NT2/D1 (cell line): ENCODE measurements around the gene USP6NL.

Experiments
- DNase-seq: peaks from one replicate; pipeline ENCODE4 v3.0.0-alpha.2; 2011; ENCODE audit warnings: low read depth, low spot score
- H3K27me3 ChIP-seq: 2 replicates; pipeline ENCODE4 v1.6.0; 2011; ENCODE audit warnings: mild to moderate bottlenecking; ENCODE audit not compliant: insufficient read length, insufficient read depth
- H3K36me3 ChIP-seq: 2 replicates; pipeline ENCODE4 v1.6.1; 2011; ENCODE audit warnings: mild to moderate bottlenecking, low read length, mixed read lengths; ENCODE audit not compliant: insufficient read depth, insufficient read length
- H3K4me1 ChIP-seq: 2 replicates; pipeline ENCODE4 v1.5.1; 2011; ENCODE audit not compliant: insufficient read depth, insufficient read length
- H3K4me3 ChIP-seq: 2 replicates; pipeline ENCODE4 v1.5.1; 2011; ENCODE audit warnings: low read depth; ENCODE audit not compliant: insufficient read length
- H3K9ac ChIP-seq: 2 replicates; pipeline ENCODE4 v1.6.0; 2011; ENCODE audit warnings: low read depth; ENCODE audit not compliant: insufficient read length
- H3K9me3 ChIP-seq: 2 replicates; pipeline ENCODE4 v1.5.1; 2011; ENCODE audit warnings: mild to moderate bottlenecking, low read length; ENCODE audit not compliant: insufficient read depth
- SUZ12 ChIP-seq: IDR thresholded peaks from 2 replicates; pipeline ENCODE4 v1.6.1; 2011; ENCODE audit not compliant: insufficient read length, insufficient read depth; ENCODE audit errors: extremely low read depth
- YY1 ChIP-seq: IDR thresholded peaks from 2 replicates; pipeline ENCODE4 v1.6.1; 2011; ENCODE audit not compliant: insufficient read length, insufficient read depth
- ZNF274 ChIP-seq: IDR thresholded peaks from 2 replicates; pipeline ENCODE4 v1.6.1; 2011; ENCODE audit warnings: mild to moderate bottlenecking, low read depth, low read length

Gene USP6NL

GRCh38 chr10:11573497-11573896, 38.0 kb downstream of the USP6NL start:
- Histone ChIP-seq H3K9ac (no peak overlapping the region), H3K36me3 (no peaks in the 10 kb centered on the region), H3K9me3 (no peaks in the 10 kb centered on the region), H3K4me3 (no peak overlapping the region), H3K27me3 (no peaks in the 10 kb centered on the region), H3K4me1 (no peaks in the 10 kb centered on the region)
- TF ChIP-seq YY1 = no peak
- no peak for TF ChIP-seq SUZ12
- TF ChIP-seq ZNF274 = no peak
- DNase-seq = no peak

GRCh38 chr10:11570751-11571150, 40.7 kb downstream of the USP6NL start:
- Histone ChIP-seq H3K9ac (no peak overlapping the region), H3K9me3 (no peaks in the 10 kb centered on the region), H3K4me3 (no peak overlapping the region), H3K27me3 (no peaks in the 10 kb centered on the region), H3K36me3 (no peaks in the 10 kb centered on the region), H3K4me1 (no peaks in the 10 kb centered on the region)
- TF ChIP-seq ZNF274 (no peak), YY1 (no peak), SUZ12 (no peak)
- DNase-seq = no peak

- Histone ChIP-seq H3K4me1 (no peaks in the 10 kb centered on the region), H3K9ac (no peak overlapping the region), H3K4me3 (no peak overlapping the region), H3K27me3 (no peaks in the 10 kb centered on the region), H3K9me3 (no peaks in the 10 kb centered on the region), H3K36me3 (no peaks in the 10 kb centered on the region)
- no peak for DNase-seq
- TF ChIP-seq YY1 = no peak
- TF ChIP-seq ZNF274 = no peak
- no peak for TF ChIP-seq SUZ12
Measured at GRCh38 chr10:11569471-11569870, 42.0 kb downstream of the USP6NL start.

GRCh38 chr10:11568578-11568977, 42.9 kb downstream of the USP6NL start:
- Histone ChIP-seq H3K9me3 (no peaks in the 10 kb centered on the region), H3K27me3 (no peaks in the 10 kb centered on the region), H3K9ac (no peak overlapping the region), H3K4me1 (no peaks in the 10 kb centered on the region), H3K4me3 (no peak overlapping the region), H3K36me3 (no peaks in the 10 kb centered on the region)
- no peak for DNase-seq
- TF ChIP-seq SUZ12 = no peak
- no peak for TF ChIP-seq ZNF274
- no peak for TF ChIP-seq YY1

GRCh38 chr10:11564741-11565140, 46.7 kb downstream of the USP6NL start:
- TF ChIP-seq SUZ12 (no peak), ZNF274 (no peak), YY1 (no peak)
- Histone ChIP-seq H3K4me3 (no peak overlapping the region), H3K9ac (no peak overlapping the region), H3K4me1 (no peaks in the 10 kb centered on the region), H3K27me3 (no peaks in the 10 kb centered on the region), H3K36me3 (no peaks in the 10 kb centered on the region), H3K9me3 (no peaks in the 10 kb centered on the region)
- no peak for DNase-seq

- TF ChIP-seq SUZ12 = no peak
- no peak for TF ChIP-seq ZNF274
- no peak for TF ChIP-seq YY1
- Histone ChIP-seq H3K4me3 (no peak overlapping the region), H3K36me3 (no peaks in the 10 kb centered on the region), H3K9ac (no peak overlapping the region), H3K4me1 (no peaks in the 10 kb centered on the region), H3K9me3 (no peaks in the 10 kb centered on the region), H3K27me3 (no peaks in the 10 kb centered on the region)
- no peak for DNase-seq
Measured at GRCh38 chr10:11563936-11564335, 47.5 kb downstream of the USP6NL start.

- H3K4me1 ChIP-seq = no peaks in the 10 kb centered on the region
- no peaks in the 10 kb centered on the region for H3K9me3 ChIP-seq
- no peaks in the 10 kb centered on the region for H3K27me3 ChIP-seq
- no peak overlapping the region for H3K4me3 ChIP-seq
- H3K36me3 ChIP-seq = no peaks in the 10 kb centered on the region
- TF ChIP-seq ZNF274 = no peak
- TF ChIP-seq SUZ12 = no peak
- TF ChIP-seq YY1 = no peak
- H3K9ac ChIP-seq = no peak overlapping the region
- DNase-seq = no peak
Measured at GRCh38 chr10:11562888-11563287, 48.6 kb downstream of the USP6NL start.
